PC-9 (cell line): ENCODE results near the gene CREM. TPM values are rescaled to one million over a fixed set of nuclear protein-coding genes. Genes with fewer than 3 reads are reported as not detected.

Source experiments
- BruUV-seq: library from RNA; stranded (reverse); fragments of 400-500 nt; replicated peaks from 2 replicates; lab custom pipeline; 2021; lab: Mats Ljungman, UMichigan
- CTCF ChIA-PET: fragments of 300-600 bp; sonication (Branson Sonifier 250); formaldehyde crosslinking; loops from one replicate; lab custom pipeline; 2022; ENCODE audit warnings: antibody characterized with exemption; lab: Charles Lee
- POLR2A ChIA-PET: fragments of 300-600 bp; sonication (Branson Sonifier 250); formaldehyde crosslinking; loops from one replicate; lab custom pipeline; 2022; ENCODE audit warnings: antibody characterized with exemption; ENCODE audit not compliant: unreplicated experiment; lab: Charles Lee
- DNase-seq, 2 experiments: peaks; one replicate each; pipeline versions ENCODE4 v3.0.0 to v3.0.0-alpha.2; 2015 to 2022; ENCODE audit warnings: mixed read lengths in 1 of 2
- H2AFZ ChIP-seq: fragments of 200-600 bp; sonication (generic); 2 replicates; pipeline ENCODE4 v1.8.1; 2017; ENCODE audit warnings: antibody characterized with exemption
- H3F3A ChIP-seq: fragments of 200-600 bp; sonication (generic); 2 replicates; pipeline ENCODE4 v1.8.1; 2017; ENCODE audit warnings: antibody characterized with exemption, mild to moderate bottlenecking, low read depth; ENCODE audit not compliant: insufficient read depth
- H3K27ac ChIP-seq: fragments of 200-600 bp; sonication (generic); 2 replicates; pipeline ENCODE4 v1.6.1; 2016; ENCODE audit warnings: mixed run types
- H3K27me3 ChIP-seq: fragments of 200-600 bp; sonication (generic); 2 replicates; pipeline ENCODE4 v1.6.1; 2016; ENCODE audit warnings: low read depth, mixed run types; ENCODE audit not compliant: insufficient read depth
- H3K36me3 ChIP-seq: fragments of 200-600 bp; sonication (generic); 2 replicates; pipeline ENCODE4 v1.6.1; 2016; ENCODE audit warnings: low read depth, mixed run types
- H3K4me1 ChIP-seq: fragments of 200-600 bp; sonication (generic); replicated peaks from 2 replicates; pipeline ENCODE4 v1.6.1; 2016; ENCODE audit warnings: mixed run types; ENCODE audit not compliant: insufficient read depth
- H3K4me2 ChIP-seq: fragments of 200-600 bp; sonication (generic); 2 replicates; pipeline ENCODE4 v1.6.1; 2017; ENCODE audit warnings: mixed run types
- H3K4me3 ChIP-seq: fragments of 200-600 bp; sonication (generic); 2 replicates; pipeline ENCODE4 v1.6.1; 2016; ENCODE audit warnings: mixed run types
- H3K79me2 ChIP-seq: fragments of 200-600 bp; sonication (generic); 2 replicates; pipeline ENCODE4 v1.6.1; 2017; ENCODE audit warnings: low read depth, mixed run types
- H3K9me2 ChIP-seq: fragments of 200-600 bp; sonication (generic); 2 replicates; pipeline ENCODE4 v1.8.1; 2017; ENCODE audit warnings: mild to moderate bottlenecking; ENCODE audit not compliant: insufficient read depth
- H3K9me3 ChIP-seq: fragments of 200-600 bp; sonication (generic); 2 replicates; pipeline ENCODE4 v1.8.1; 2016; ENCODE audit warnings: low read depth; ENCODE audit not compliant: insufficient read depth
- H4K20me1 ChIP-seq: fragments of 200-600 bp; sonication (generic); 2 replicates; pipeline ENCODE4 v1.8.1; 2017; ENCODE audit not compliant: insufficient read depth
- EZH2 ChIP-seq: fragments of 200-600 bp; sonication (generic); IDR thresholded peaks from 2 replicates; pipeline ENCODE4 v1.8.0; 2017; ENCODE audit warnings: antibody characterized with exemption, low read depth
- intact Hi-C: fragments of 100-400 bp; cut with micrococcal nuclease; formaldehyde crosslinking; loops from one replicate; pipeline ENCODE4 v1.10.0; 2022; ENCODE audit not compliant: unreplicated experiment
- total RNA-seq: library from RNA; stranded (reverse); gene quantifications from 2 replicates; pipeline ENCODE4 v1.2.3, GENCODE V29; 2021
- TF ChIP-seq, protein P1 (sequence below): fragments of 200-600 bp; sonication (generic); conservative IDR thresholded peaks from 2 replicates; pipeline ENCODE4 v1.6.1; 2017; ENCODE audit warnings: mixed run types, antibody characterized with exemption, mild to moderate bottlenecking, moderate library complexity

CREM gene
- total RNA-seq, 1 experiment from 2014 or later = 25.6 TPM

DNA sequence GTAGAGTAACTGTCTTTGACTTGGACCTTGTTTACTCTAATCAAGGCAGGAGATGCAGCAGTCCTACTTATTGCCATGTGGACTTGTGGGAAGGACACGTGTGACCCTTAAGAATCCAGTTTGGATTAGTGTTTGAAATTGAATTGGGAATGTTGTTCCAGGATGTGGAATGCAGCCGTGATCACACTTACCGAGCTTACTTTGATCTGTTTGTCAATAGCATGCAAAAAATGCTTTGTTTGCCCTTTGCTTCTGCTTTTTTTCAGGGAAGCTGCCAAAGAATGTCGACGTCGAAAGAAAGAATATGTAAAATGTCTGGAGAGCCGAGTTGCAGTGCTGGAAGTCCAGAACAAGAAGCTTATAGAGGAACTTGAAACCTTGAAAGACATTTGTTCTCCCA is 84.7 kb downstream of the CREM start:
- Histone ChIP-seq H3K4me1 (no peaks in the 10 kb centered on the region), H3K36me3 (no peaks in the 10 kb centered on the region), H3F3A (no peaks in the 10 kb centered on the region), H3K4me2 (no peak overlapping the region), H3K27me3 (no peaks in the 10 kb centered on the region), H3K9me3 (no peaks in the 10 kb centered on the region), H4K20me1 (no peaks in the 10 kb centered on the region), H3K4me3 (no peak overlapping the region), H3K79me2 (no peaks in the 10 kb centered on the region), H3K27ac (no peak overlapping the region), H2AFZ (no peak overlapping the region), H3K9me2 (no peaks in the 10 kb centered on the region)
- ChIA-PET POLR2A (no interaction called here), CTCF (no interaction called here)
- TF ChIP-seq, protein P1, sequence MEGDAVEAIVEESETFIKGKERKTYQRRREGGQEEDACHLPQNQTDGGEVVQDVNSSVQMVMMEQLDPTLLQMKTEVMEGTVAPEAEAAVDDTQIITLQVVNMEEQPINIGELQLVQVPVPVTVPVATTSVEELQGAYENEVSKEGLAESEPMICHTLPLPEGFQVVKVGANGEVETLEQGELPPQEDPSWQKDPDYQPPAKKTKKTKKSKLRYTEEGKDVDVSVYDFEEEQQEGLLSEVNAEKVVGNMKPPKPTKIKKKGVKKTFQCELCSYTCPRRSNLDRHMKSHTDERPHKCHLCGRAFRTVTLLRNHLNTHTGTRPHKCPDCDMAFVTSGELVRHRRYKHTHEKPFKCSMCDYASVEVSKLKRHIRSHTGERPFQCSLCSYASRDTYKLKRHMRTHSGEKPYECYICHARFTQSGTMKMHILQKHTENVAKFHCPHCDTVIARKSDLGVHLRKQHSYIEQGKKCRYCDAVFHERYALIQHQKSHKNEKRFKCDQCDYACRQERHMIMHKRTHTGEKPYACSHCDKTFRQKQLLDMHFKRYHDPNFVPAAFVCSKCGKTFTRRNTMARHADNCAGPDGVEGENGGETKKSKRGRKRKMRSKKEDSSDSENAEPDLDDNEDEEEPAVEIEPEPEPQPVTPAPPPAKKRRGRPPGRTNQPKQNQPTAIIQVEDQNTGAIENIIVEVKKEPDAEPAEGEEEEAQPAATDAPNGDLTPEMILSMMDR = no peak
- no peak for TF ChIP-seq EZH2
- BruUV-seq = no TSS peak
- intact Hi-C loops = no loop called here
- no peak for DNase-seq

DNA sequence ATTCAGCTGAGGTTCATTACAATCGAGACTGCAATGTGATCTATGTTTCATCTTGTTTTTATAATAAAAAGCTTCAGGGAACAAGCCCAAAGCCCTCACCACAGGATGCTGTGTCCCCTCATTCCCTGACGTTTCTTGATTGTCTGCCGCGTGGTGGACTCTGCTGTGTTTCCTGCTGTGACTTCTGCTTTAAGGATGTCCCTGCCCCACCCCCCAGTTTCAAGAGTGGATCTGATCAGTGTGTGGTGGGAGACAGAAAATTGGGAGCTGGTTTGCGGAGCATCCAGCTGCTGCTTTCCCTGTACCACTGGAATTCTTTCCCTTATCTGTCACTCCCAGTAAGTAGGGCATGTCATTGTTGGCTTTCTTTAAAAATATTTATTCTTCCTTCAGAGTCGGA is 86.2 kb downstream of the CREM start:
- Histone ChIP-seq H3K4me3 (no peak overlapping the region), H3K27ac (no peak overlapping the region), H3K36me3 (no peaks in the 10 kb centered on the region), H2AFZ (no peak overlapping the region), H3K4me2 (no peak overlapping the region), H3F3A (no peaks in the 10 kb centered on the region), H3K4me1 (no peaks in the 10 kb centered on the region), H3K9me2 (no peaks in the 10 kb centered on the region), H3K79me2 (no peaks in the 10 kb centered on the region), H4K20me1 (no peaks in the 10 kb centered on the region), H3K27me3 (no peaks in the 10 kb centered on the region), H3K9me3 (no peaks in the 10 kb centered on the region)
- ChIA-PET POLR2A (no interaction called here), CTCF (interaction anchor here (0.6 to 1.0 kb wide), 2 partner anchors 91 to 558 kb away, joined by 4 to 5 read pairs; no protein-coding TSS in a partner anchor)
- intact Hi-C loops = no loop called here
- BruUV-seq = no TSS peak
- DNase-seq = no peak
- TF ChIP-seq, protein P1 = no peak

DNA sequence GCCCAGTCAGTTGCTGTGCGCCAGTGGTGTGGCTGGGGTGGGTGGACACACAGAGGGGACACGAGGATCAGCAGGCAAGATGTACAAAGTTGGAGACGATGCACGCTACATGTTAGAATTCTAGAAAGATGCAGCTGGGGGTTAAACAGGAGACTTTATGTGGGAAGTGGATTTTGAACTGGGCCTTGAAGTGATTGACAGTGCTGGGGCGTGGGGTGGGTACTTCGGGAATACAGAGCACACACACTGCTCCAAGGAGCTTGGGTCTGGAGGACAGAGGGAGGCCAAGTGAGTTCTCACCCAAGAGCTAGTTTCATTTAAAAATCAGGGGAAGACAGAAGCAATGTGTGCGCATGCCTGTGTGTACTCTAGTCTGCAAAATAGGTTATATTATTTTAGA is 87.1 kb downstream of the CREM start:
- H3K36me3 ChIP-seq = no peaks in the 10 kb centered on the region
- no peak overlapping the region for H2AFZ ChIP-seq
- no peaks in the 10 kb centered on the region for H3K9me3 ChIP-seq
- POLR2A ChIA-PET = no interaction called here
- H4K20me1 ChIP-seq = no peaks in the 10 kb centered on the region
- no peak for DNase-seq
- no peaks in the 10 kb centered on the region for H3K79me2 ChIP-seq
- H3K9me2 ChIP-seq = no peaks in the 10 kb centered on the region
- no peaks in the 10 kb centered on the region for H3K27me3 ChIP-seq
- no peak overlapping the region for H3K27ac ChIP-seq
- TF ChIP-seq, protein P1 = no peak
- no peak for TF ChIP-seq EZH2
- intact Hi-C loops = no loop called here
- BruUV-seq = no TSS peak
- H3K4me2 ChIP-seq = no peak overlapping the region
- no peaks in the 10 kb centered on the region for H3K4me1 ChIP-seq
- no peak overlapping the region for H3K4me3 ChIP-seq
- CTCF ChIA-PET = interaction anchor here (1.0 kb wide), 1 partner anchor 558 kb away, joined by 4 read pairs; no protein-coding TSS in a partner anchor
- H3F3A ChIP-seq = no peaks in the 10 kb centered on the region
